ENCODE data around the gene PCDHGB5.
"Not testable (repeated sequence)": the region's sequence is repeated elsewhere in the genome, so short reads cannot be mapped to it uniquely, and the experiment has no call there.

PCDHGB5 gene

GRCh38 chr5:141387557-141388311, 10.0 kb upstream of the PCDHGB5 start, which contains the start of gene PCDHGB4:
PCDHGB4 (plus strand) TSS chr5:141387698; CDS start chr5:141387885, 187 bp downstream.
- peak within 1 kb of the TSS; percentile 37 for H3K4me3 ChIP-seq (replicated peaks; ENCODE audit: insufficient read depth, low read length)
- peak; percentile 38 for TF ChIP-seq CTCF (IDR thresholded peaks at IDR 0.05; ENCODE audit: insufficient read depth, low read length)
- not testable (repeated sequence) for H3K27me3 ChIP-seq (ENCODE audit: insufficient read depth, poor library complexity, severe bottlenecking); H3K27ac ChIP-seq (replicated peaks)
- DNase-seq (ENCODE audit: low read depth in 1 of 2, low spot score in 1 of 2), result peak in 1 of 2 experiments; percentile 65

GRCh38 chr5:141388661-141389060, 9.1 kb upstream of the PCDHGB5 start:
- Histone ChIP-seq H3K27me3 (ENCODE audit: insufficient read depth, poor library complexity, severe bottlenecking) (no peaks in the 10 kb centered on the region), H3K27ac (replicated peaks) (no peak overlapping the region), H3K4me3 (replicated peaks; ENCODE audit: insufficient read depth, low read length) (no peak overlapping the region)
- TF ChIP-seq POLR2AphosphoS5 (IDR thresholded peaks at IDR 0.05; ENCODE audit: low read depth) (no peak), REST (IDR thresholded peaks at IDR 0.05; ENCODE audit: insufficient replicate concordance, low read depth) (no peak), SPI1 (IDR thresholded peaks at IDR 0.05; ENCODE audit: borderline replicate concordance, low read depth) (no peak), GABPA (IDR thresholded peaks at IDR 0.05; ENCODE audit: low read depth) (no peak), CTCF (IDR thresholded peaks at IDR 0.05; ENCODE audit: insufficient read depth, low read length) (no peak)
- DNase-seq (ENCODE audit: low read depth in 1 of 2, low spot score in 1 of 2), result no peak

- DNase-seq (ENCODE audit: low read depth in 1 of 2, low spot score in 1 of 2), result no peak
- Histone ChIP-seq H3K27ac (replicated peaks) (no peak overlapping the region), H3K4me3 (replicated peaks; ENCODE audit: insufficient read depth, low read length) (no peak overlapping the region), H3K27me3 (ENCODE audit: insufficient read depth, poor library complexity, severe bottlenecking) (no peaks in the 10 kb centered on the region)
- TF ChIP-seq SPI1 (IDR thresholded peaks at IDR 0.05; ENCODE audit: borderline replicate concordance, low read depth) (no peak), CTCF (IDR thresholded peaks at IDR 0.05; ENCODE audit: insufficient read depth, low read length) (no peak), GABPA (IDR thresholded peaks at IDR 0.05; ENCODE audit: low read depth) (no peak), POLR2AphosphoS5 (IDR thresholded peaks at IDR 0.05; ENCODE audit: low read depth) (no peak), REST (IDR thresholded peaks at IDR 0.05; ENCODE audit: insufficient replicate concordance, low read depth) (no peak)
Measured at GRCh38 chr5:141389153-141390042, 8.3 kb upstream of the PCDHGB5 start.
